NOMO-1 treated with DMSO at 0.1 percent for 48 hours (cell line): ENCODE measurements around the gene ZNF554.
"Not testable (repeated sequence)": the region's sequence is repeated elsewhere in the genome, so short reads cannot be mapped to it uniquely, and the experiment has no call there.

Experiments
- DNase-seq: peaks from one replicate; lab custom pipeline; 2025; ENCODE audit not compliant: unreplicated experiment; lab: John Stamatoyannopoulos, UW

Gene ZNF554

DNA sequence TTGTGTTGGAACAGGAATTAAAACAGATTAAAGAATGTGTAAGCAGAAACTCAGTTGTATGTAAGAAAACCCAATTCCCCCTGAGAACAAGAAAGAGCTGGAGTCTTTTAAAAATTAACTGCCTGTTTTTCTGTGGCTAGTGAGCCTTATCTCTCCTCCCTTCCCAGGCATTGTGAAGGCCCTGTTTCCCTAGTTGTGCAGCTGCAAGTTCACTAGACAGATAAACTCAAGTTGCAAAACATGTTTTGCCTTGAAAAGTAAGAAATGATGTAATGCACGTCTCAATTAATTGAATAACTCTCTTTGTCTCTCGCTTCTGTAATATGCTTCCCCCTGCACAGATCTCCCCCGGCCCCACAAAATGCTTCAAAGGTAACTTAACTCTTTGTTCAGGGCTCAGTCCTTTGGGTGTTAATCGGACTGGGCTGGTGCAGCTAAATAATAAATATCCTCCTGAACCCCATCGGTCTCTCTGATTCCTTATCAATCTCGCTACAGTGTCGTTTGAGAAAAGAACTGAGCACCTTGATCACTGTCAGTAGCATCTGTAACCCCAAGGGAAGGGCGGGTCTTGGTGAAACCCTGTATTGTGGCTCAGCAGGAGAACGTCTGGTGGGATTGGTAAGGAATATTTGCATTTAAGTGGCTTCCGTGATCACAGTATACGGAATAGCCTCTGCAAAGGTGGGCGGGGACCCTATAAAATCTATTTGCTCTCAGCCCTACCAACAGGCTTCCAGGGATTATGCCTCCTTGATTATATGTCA, 45.8 kb downstream of the ZNF554 start:
- no peak for DNase-seq

DNA sequence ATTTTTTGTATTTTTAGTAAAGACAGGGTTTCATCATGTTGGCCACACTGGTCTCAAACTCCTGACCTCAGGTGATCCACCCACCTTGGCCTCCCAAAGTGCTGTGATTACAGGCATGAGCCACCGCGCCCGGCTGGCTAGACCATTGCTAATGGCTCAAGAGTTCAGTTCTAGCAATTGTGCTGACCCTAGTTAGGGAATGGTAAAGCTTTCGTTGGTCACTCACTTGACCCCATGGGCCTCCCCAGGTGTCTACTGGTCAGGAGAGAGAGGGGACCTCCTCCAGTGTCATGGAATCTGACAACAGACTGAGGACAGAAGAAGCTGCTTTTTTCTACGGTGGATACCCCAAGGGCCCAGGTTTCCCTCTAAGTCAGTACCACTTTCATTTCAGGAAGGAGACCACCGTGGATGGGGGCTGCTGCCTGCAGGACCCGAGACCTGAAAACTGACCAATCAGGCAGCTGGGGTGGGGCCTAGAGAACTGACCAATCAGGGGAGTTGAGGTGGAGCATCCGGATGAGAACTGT, 46.9 kb downstream of the ZNF554 start:
- DNase-seq, result no peak

DNA sequence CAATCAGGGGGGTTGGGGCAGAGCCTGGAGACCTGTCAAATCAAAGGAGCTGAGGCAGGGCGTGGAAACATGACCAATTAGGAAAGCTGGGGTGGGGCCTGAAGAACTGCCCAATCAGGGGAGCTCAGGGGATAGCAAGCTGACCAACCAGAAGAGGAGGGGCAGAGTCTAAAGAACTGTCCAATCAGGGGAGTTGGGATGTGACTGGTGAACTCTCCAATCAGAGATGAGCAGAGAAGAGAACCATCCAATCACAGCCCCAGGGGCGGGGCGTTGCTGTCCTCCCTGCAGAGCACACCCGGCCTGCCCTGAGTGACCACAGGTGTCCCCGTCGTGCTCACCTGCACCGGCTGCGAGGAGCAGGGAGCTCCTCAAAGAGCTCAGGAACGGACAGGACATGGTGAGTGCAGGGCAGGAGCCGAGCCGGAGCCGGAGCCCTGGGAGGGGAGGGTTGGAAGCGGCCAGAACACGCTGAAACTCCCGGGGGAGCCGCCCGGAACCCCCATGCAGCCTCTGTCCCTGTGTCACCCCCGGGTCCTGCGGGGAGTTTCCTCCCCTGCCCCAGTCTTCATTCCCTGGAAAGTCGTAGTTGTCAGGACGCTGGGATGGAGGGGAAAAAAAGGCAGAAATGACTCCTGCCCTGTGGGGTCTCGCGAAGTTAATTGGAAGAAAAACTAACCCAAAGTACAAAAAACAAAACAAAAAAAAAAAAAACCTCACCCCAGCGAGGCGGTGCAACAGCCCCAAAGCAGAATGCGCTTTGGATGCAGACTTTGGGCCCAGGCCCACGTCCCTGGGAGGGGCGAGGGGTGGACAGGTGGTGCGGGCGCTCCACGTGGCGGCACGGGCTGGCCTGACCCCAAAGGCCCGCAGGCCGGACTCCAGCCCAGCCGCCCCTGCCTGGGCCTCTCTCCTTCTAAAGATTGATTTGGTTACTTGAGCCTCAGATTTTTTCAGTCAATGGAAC, 47.6 kb downstream of the ZNF554 start, which contains the start of gene ZNF556:
ZNF556 (plus strand) TSS at position 311 of the 967 bp plus-strand sequence; CDS start at position 398, 87 bp downstream.
- peak; percentile 60 for DNase-seq

DNA sequence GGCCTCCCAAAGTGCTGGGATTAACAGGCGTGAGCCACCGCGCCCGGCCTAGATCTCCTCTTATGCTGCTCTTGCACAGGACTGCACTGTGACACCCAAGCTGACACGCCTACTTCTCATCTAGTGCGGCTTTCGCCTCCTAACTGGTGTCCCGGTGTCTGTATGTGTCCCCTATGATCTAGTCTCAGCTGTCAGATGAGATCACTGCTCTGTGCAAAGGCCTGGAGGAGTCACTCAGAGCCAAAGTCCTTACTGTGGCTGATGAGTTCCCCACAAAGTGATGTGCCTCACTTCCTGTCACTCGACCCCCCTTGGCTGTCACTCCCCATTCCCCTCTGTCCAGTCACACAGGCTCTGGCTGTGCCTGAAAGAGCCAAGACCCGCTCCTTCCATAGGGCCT, 50.0 kb downstream of the ZNF554 start:
- no peak for DNase-seq

DNA sequence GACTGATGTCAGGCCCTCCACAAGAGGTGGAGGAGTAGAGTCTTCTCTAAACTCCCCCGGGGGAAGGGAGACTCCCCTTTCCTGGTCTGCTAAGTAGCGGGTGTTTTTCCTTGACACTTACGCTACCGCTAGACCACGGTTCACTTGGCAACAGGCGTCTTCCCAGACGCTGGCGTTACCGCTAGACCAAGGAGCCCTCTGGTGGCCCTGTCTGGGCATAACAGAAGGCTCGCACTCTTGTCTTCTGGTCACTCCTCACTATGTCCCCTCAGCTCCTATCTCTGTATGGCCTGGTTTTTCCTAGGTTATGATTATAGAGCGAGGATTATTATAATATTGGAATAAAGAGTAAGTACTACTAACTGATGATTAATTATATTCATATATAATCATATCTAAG, 52.5 kb downstream of the ZNF554 start:
- DNase-seq, result not testable (repeated sequence)

DNA sequence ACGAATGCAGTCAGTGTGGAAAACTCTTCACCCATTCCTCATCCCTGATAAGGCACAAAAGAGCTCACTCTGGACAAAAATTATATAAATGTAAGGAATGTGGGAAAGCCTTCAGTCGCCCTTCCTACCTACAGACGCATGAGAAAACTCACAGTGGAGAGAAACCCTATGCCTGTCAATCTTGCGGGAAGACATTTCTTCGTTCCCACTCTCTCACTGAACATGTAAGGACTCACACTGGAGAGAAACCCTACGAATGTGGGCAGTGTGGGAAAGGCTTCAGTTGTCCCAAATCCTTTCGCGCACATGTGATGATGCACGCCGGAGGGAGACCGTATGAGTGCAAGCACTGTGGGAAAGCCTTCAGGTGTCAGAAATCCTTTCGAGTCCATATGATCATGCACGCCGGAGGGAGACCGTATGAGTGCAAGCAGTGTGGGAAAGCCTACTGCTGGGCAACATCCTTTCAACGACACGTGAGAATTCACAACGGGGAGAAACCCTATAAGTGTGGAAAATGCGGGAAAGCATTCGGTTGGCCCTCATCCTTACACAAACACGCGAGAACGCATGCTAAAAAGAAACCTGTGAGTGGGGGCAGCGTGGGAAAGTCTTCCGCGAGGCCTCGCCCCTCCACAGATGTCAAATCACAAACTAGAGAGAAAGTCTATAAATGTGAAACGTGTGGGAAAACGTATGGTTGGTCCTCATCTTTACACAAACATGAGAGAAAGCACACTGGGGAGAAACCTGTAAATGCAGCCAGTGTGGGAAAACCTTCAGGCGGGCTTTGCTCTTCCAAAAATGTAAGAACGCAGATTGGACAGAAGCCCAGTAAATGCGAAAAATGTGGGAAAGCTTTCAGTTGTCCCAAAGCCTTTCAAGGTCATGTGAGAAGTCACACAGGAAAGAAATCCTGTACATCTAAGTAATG, 58.0 kb downstream of the ZNF554 start:
- no peak for DNase-seq

DNA sequence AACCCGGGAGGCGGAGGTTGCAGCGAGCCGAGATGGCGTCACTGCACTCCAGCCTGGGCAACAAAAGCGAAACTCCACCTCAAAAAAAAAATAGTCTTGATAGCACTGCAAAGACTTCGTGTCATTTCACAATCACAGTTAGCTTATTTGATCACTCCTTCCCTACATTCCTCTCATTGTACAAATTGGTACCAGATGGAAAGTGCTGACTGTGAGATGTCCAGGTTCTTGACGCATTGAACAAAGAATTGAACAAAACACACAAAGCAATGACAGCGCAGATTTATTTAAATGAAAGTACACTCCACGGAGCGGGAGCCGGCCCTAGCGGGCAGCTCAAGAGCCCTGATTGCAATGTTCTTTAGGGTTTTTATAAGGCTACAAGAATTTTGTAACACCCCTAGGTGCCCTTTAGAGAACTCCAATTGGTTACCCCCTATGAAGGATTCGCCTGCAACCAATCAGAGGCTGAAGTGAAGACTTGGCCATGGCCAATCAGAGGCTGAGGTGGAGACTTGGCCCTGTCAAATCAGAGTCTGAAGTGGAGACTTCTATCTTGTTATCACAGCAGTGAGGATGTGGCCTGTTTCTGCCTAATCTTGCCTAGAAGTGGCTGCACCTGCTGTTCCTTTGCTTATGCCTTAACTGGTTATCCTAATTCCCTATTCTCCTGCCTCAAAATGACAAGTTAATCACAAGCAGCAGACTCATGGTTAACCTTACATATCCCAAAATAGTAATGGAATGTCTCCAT, 64.2 kb downstream of the ZNF554 start:
- no peak for DNase-seq

DNA sequence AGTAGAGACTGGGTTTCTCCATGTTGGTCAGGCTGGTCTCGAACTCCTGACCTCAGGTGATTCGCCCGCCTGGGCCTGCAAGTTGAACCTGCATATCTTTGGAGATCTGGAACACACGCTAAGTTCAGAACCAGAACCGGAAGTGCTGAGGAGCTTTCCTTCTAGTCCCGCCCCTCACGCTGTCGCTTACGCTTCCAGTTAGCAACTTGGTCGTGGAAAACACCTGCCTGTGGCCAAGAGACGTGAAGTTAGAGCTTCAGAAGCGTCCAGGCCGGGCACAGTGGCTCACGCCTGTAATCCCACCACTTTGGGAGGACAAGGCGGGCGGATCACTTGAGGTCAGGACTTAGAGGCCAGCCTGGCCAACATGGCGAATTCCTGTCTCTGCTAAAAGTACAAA, 66.1 kb downstream of the ZNF554 start:
- DNase-seq, result no peak
